HepG2 (cell line): ENCODE measurements around the gene KERA. TPM values are rescaled to one million over a fixed set of nuclear protein-coding genes. Genes with fewer than 3 reads are reported as not detected.

Experiments
- ATAC-seq: fragments of 200-7000 bp; cut with Tn5 transposase; 3 replicates; pipeline ENCODE4 v1.9.1; 2020; ENCODE audit warnings: mild to moderate bottlenecking, moderate library complexity
- BruUV-seq: library from RNA; stranded (reverse); fragments of 400-500 nt; replicated peaks from 2 replicates; lab custom pipeline; 2021; lab: Mats Ljungman, UMichigan
- CTCF ChIA-PET: fragments of 300-600 bp; formaldehyde crosslinking; extraction: SDS; loops from one replicate; lab custom pipeline; 2021; ENCODE audit warnings: low total read pairs, inconsistent platforms, low intra/inter-chr PET ratio; lab: Yijun Ruan, JAX
- POLR2A ChIA-PET: fragments of 350-600 bp; sonication (Branson Sonifier 250); formaldehyde crosslinking; loops from one replicate; lab custom pipeline; 2020; ENCODE audit warnings: antibody characterized with exemption, inconsistent platforms; lab: Yijun Ruan, JAX
- DNase-seq: peaks from one replicate; pipeline ENCODE4 v3.0.0-alpha.2; 2015; ENCODE audit warnings: low spot score
- FAIRE-seq: peaks from 3 replicates; lab custom pipeline; 2011; peaks lifted over from hg19 to GRCh38; lab: Jason Lieb, UNC
- H2AFZ ChIP-seq: one replicate; pipeline ENCODE4 v1.6.1; 2011; ENCODE audit warnings: low read length, inconsistent platforms
- H3K27ac ChIP-seq: fragments of 300-600 bp; 3 replicates; pipeline ENCODE4 v1.8.0; 2011; ENCODE audit warnings: mixed run types, mild to moderate bottlenecking, mixed read lengths, low read length, inconsistent platforms; ENCODE audit not compliant: insufficient read depth; ENCODE audit errors: extremely low read length
- H3K27me3 ChIP-seq, 2 experiments: fragments of 200-600 bp in 1 of 2; 2 replicates in 1 of 2; 3 replicates in 1 of 2; pipeline versions ENCODE4 v1.6.0 to v1.8.0; 2011; ENCODE audit warnings: low read length in 2 of 2, mild to moderate bottlenecking in 2 of 2, moderate library complexity in 2 of 2, inconsistent platforms in 1 of 2; ENCODE audit not compliant: insufficient read depth in 2 of 2, control insufficient read depth in 1 of 2
- H3K36me3 ChIP-seq, 2 experiments: fragments of 200-600 bp in 1 of 2; replicated peaks in 1 of 2; 2 replicates in 1 of 2; 3 replicates in 1 of 2; pipeline versions ENCODE4 v1.5.1 to v1.8.0; 2011; ENCODE audit warnings: low read length in 2 of 2, inconsistent platforms in 1 of 2; ENCODE audit not compliant: insufficient read depth in 2 of 2, control insufficient read depth in 1 of 2
- H3K4me1 ChIP-seq: 2 replicates; pipeline ENCODE4 v1.5.1; 2012; ENCODE audit warnings: low read length, inconsistent platforms; ENCODE audit not compliant: insufficient read depth
- H3K4me2 ChIP-seq: 2 replicates; pipeline ENCODE4 v1.6.0; 2011; ENCODE audit warnings: low read depth, low read length, inconsistent platforms
- H3K4me3 ChIP-seq, 3 experiments: fragments of 200-600 bp in 1 of 3; sonication (generic), shearing (Covaris generic) in 1 of 3; replicated peaks in 1 of 3; 2 replicates each; pipeline ENCODE4 v1.5.1; 2011 to 2016; ENCODE audit warnings: low read length in 3 of 3, inconsistent platforms in 2 of 3, low read depth in 2 of 3, mild to moderate bottlenecking in 2 of 3, control low read depth in 1 of 3, mixed read lengths in 1 of 3; ENCODE audit not compliant: insufficient read depth in 1 of 3
- H3K79me2 ChIP-seq: one replicate; pipeline ENCODE4 v1.6.1; 2011; ENCODE audit warnings: low read length, inconsistent platforms; ENCODE audit not compliant: insufficient read depth
- H3K9ac ChIP-seq: 2 replicates; pipeline ENCODE4 v1.6.0; 2011; ENCODE audit warnings: mild to moderate bottlenecking, low read depth, low read length, inconsistent platforms; ENCODE audit not compliant: insufficient read depth
- H3K9me3 ChIP-seq: 2 replicates; pipeline ENCODE4 v1.5.1; 2012; ENCODE audit warnings: mild to moderate bottlenecking, low read length
- H4K20me1 ChIP-seq: 2 replicates; pipeline ENCODE4 v1.6.0; 2011; ENCODE audit warnings: inconsistent platforms, mild to moderate bottlenecking, low read length, moderate library complexity; ENCODE audit not compliant: insufficient read depth
- DMTF1 ChIP-seq: sonication (generic); formaldehyde crosslinking; IDR thresholded peaks from 2 replicates; pipeline ENCODE4 v1.4.0; 2020; ENCODE audit warnings: mild to moderate bottlenecking, missing genetic modification reagents
- EEA1 ChIP-seq: sonication (generic); formaldehyde crosslinking; IDR thresholded peaks from 2 replicates; pipeline ENCODE4 v1.5.1; 2020; ENCODE audit warnings: mild to moderate bottlenecking, missing genetic modification reagents, borderline replicate concordance
- ELF4 ChIP-seq: sonication (generic); formaldehyde crosslinking; IDR thresholded peaks from 2 replicates; pipeline ENCODE4 v1.5.0; 2020; ENCODE audit warnings: missing genetic modification reagents, mild to moderate bottlenecking, moderate library complexity, borderline replicate concordance
- HOXA9 ChIP-seq: sonication (generic); formaldehyde crosslinking; IDR thresholded peaks from 2 replicates; pipeline ENCODE4 v1.8.1; 2022; ENCODE audit warnings: missing genetic modification reagents, mild to moderate bottlenecking, moderate library complexity, borderline replicate concordance
- IRF9 ChIP-seq: sonication (generic); formaldehyde crosslinking; IDR thresholded peaks from 2 replicates; pipeline ENCODE4 v1.8.0; 2022; ENCODE audit warnings: missing genetic modification reagents, mild to moderate bottlenecking, borderline replicate concordance
- JARID2 ChIP-seq: sonication (generic); formaldehyde crosslinking; IDR thresholded peaks from 2 replicates; pipeline ENCODE4 v1.8.1; 2023; ENCODE audit warnings: missing genetic modification reagents, inconsistent platforms; ENCODE audit not compliant: insufficient replicate concordance
- KDM5B ChIP-seq: sonication (generic); formaldehyde crosslinking; IDR thresholded peaks from 2 replicates; pipeline ENCODE4 v1.4.0; 2020; ENCODE audit warnings: missing genetic modification reagents, mild to moderate bottlenecking, borderline replicate concordance
- KLF9 ChIP-seq: IDR thresholded peaks from 2 replicates; pipeline ENCODE4 v1.6.1; 2016; ENCODE audit warnings: low read depth
- MAFF ChIP-seq: IDR thresholded peaks from 2 replicates; pipeline ENCODE4 v1.6.1; 2011; ENCODE audit warnings: low read depth, low read length, improper control_type of control experiment
- MTA1 ChIP-seq: sonication (generic); formaldehyde crosslinking; IDR thresholded peaks from 2 replicates; pipeline ENCODE4 v1.4.0; 2020; ENCODE audit warnings: missing genetic modification reagents, mild to moderate bottlenecking, borderline replicate concordance
- MZF1 ChIP-seq: sonication (generic); formaldehyde crosslinking; IDR thresholded peaks from 2 replicates; pipeline ENCODE4 v1.8.1; 2023; ENCODE audit warnings: mild to moderate bottlenecking, missing genetic modification reagents, borderline replicate concordance
- SRY ChIP-seq: sonication (generic); formaldehyde crosslinking; IDR thresholded peaks from 2 replicates; pipeline ENCODE4 v1.8.0; 2022; ENCODE audit warnings: mild to moderate bottlenecking, missing genetic modification reagents
- ZNF260 ChIP-seq: sonication (generic); formaldehyde crosslinking; IDR thresholded peaks from 2 replicates; pipeline ENCODE4 v1.4.0; 2020; ENCODE audit warnings: missing genetic modification reagents, low read depth, mild to moderate bottlenecking, borderline replicate concordance
- ZNF329 ChIP-seq: sonication (generic); formaldehyde crosslinking; IDR thresholded peaks from 2 replicates; pipeline ENCODE4 v1.9.0; 2021; ENCODE audit warnings: low read depth, mild to moderate bottlenecking, missing genetic modification reagents
- ZNF562 ChIP-seq: sonication (generic); formaldehyde crosslinking; IDR thresholded peaks from 2 replicates; pipeline ENCODE4 v1.8.0; 2022; ENCODE audit warnings: missing genetic modification reagents, borderline replicate concordance
- in situ Hi-C: cut with HindIII; loops from 2 replicates; pipeline ENCODE4 v1.10.0; 2017; ENCODE audit warnings: low pct_unique_long_range_greater_than_20kb; ENCODE audit not compliant: extremely low pct_ligation_motif_present
- intact Hi-C: fragments of 100-400 bp; cut with micrococcal nuclease; formaldehyde crosslinking; loops from one replicate; pipeline ENCODE4 v1.10.0; 2022; ENCODE audit not compliant: unreplicated experiment
- polyA plus RNA-seq, 8 experiments: library from polyadenylated mRNA; depleted of rRNA in 3 of 8; stranded (reverse) in 7 of 8; unstranded in 1 of 8; fragments of >200 nt; fragmentation: Illumina TruSeq in 4 of 8; extraction: Trizol in 4 of 8; gene quantifications; 2 replicates each; pipeline versions ENCODE4 v1.2.1 to v1.2.3, GENCODE V29; 2011 to 2016; ENCODE audit warnings: low read depth in 4 of 8, missing spikeins in 1 of 8, mixed read lengths in 1 of 8; ENCODE audit not compliant: insufficient read depth in 1 of 8
- total RNA-seq, 5 experiments: library from RNA; depleted of rRNA; stranded (reverse); fragments of >200 nt; fragmentation: Illumina TruSeq; extraction: Trizol; gene quantifications; 2 replicates each; pipeline ENCODE4 v1.2.3, GENCODE V29; 2016; ENCODE audit warnings: low read depth in 1 of 5
- TF ChIP-seq, protein P1 (sequence below): sonication (generic); formaldehyde crosslinking; IDR thresholded peaks from 2 replicates; pipeline ENCODE4 v1.4.0; 2020; ENCODE audit warnings: missing genetic modification reagents

The KERA gene
- total and polyA plus RNA-seq, 2 of the 13 experiments (the other 11 are each of a cell fraction or from before 2014, with no cell fraction given), result not detected

- no peak for ATAC-seq
- intact Hi-C loops (no loop called here), in situ Hi-C loops (loop anchor here (10.0 kb wide), 1 partner anchor 121 kb away; no protein-coding TSS in a partner anchor)
- Histone ChIP-seq H3K4me2 (no peak overlapping the region), H3K27me3 (no peaks in the 10 kb centered on the region), H3K4me1 (no peaks in the 10 kb centered on the region), H3K36me3 (no peaks in the 10 kb centered on the region), H3K9ac (no peak overlapping the region), H3K4me3 (no peak overlapping the region), H2AFZ (no peak overlapping the region), H3K27ac (no peak overlapping the region), H4K20me1 (no peaks in the 10 kb centered on the region), H3K9me3 (no peaks in the 10 kb centered on the region), H3K79me2 (no peaks in the 10 kb centered on the region)
- ChIA-PET POLR2A (no interaction called here), CTCF (no interaction called here)
- no peak for FAIRE-seq
- no TSS peak for BruUV-seq
- DNase-seq, result no peak
- TF ChIP-seq ZNF260 (CRISPR knock-in tag) (no peak), ZNF562 (CRISPR knock-in tag) (no peak), MZF1 (CRISPR knock-in tag) (no peak), ELF4 (no peak), MAFF (no peak), MTA1 (no peak), IRF9 (CRISPR knock-in tag) (no peak), SRY (no peak), EEA1 (no peak), DMTF1 (no peak), KLF9 (CRISPR knock-in tag) (no peak), KDM5B (CRISPR knock-in tag) (no peak), HOXA9 (no peak), ZNF329 (CRISPR knock-in tag) (no peak), JARID2 (no peak)
- TF ChIP-seq, protein P1, sequence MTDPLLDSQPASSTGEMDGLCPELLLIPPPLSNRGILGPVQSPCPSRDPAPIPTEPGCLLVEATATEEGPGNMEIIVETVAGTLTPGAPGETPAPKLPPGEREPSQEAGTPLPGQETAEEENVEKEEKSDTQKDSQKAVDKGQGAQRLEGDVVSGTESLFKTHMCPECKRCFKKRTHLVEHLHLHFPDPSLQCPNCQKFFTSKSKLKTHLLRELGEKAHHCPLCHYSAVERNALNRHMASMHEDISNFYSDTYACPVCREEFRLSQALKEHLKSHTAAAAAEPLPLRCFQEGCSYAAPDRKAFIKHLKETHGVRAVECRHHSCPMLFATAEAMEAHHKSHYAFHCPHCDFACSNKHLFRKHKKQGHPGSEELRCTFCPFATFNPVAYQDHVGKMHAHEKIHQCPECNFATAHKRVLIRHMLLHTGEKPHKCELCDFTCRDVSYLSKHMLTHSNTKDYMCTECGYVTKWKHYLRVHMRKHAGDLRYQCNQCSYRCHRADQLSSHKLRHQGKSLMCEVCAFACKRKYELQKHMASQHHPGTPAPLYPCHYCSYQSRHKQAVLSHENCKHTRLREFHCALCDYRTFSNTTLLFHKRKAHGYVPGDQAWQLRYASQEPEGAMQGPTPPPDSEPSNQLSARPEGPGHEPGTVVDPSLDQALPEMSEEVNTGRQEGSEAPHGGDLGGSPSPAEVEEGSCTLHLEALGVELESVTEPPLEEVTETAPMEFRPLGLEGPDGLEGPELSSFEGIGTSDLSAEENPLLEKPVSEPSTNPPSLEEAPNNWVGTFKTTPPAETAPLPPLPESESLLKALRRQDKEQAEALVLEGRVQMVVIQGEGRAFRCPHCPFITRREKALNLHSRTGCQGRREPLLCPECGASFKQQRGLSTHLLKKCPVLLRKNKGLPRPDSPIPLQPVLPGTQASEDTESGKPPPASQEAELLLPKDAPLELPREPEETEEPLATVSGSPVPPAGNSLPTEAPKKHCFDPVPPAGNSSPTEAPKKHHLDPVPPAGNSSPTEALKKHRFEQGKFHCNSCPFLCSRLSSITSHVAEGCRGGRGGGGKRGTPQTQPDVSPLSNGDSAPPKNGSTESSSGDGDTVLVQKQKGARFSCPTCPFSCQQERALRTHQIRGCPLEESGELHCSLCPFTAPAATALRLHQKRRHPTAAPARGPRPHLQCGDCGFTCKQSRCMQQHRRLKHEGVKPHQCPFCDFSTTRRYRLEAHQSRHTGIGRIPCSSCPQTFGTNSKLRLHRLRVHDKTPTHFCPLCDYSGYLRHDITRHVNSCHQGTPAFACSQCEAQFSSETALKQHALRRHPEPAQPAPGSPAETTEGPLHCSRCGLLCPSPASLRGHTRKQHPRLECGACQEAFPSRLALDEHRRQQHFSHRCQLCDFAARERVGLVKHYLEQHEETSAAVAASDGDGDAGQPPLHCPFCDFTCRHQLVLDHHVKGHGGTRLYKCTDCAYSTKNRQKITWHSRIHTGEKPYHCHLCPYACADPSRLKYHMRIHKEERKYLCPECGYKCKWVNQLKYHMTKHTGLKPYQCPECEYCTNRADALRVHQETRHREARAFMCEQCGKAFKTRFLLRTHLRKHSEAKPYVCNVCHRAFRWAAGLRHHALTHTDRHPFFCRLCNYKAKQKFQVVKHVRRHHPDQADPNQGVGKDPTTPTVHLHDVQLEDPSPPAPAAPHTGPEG (CRISPR knock-in tag), result no peak
Measured at GRCh38 chr12:91106283-91106682, 48.5 kb upstream of the KERA start.
